HG02678 (cell line): ENCODE data around the gene TMTC1.

Source experiments
- ATAC-seq: cut with Tn5 transposase; IDR thresholded peaks from one replicate; pipeline ENCODE4 v1.9.1; 2021; ENCODE audit warnings: mild to moderate bottlenecking, moderate library complexity; ENCODE audit not compliant: unreplicated experiment

The TMTC1 gene

GRCh38 chr12:29713729-29714128 is 70.0 kb downstream of the TMTC1 start:
- no peak for ATAC-seq

DNA sequence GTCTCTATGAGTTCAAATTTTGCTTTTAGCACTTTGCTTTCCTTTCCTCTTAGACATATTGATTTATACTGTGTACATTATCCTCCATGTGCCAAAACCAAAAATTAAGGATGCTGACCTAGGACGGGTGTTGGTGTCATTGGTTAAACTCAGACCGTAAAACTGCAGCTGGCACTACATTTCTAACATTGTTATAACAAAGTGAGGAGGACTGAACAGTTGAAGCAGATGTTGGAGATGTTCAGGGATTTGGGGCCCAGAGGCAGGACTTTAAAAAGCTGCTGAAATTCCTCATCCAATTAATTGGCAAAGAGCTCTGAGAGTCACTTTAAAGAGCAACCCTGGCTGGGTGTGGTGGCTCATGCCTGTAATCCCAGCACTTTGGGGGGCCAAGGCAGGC is 72.4 kb downstream of the TMTC1 start:
- no peak for ATAC-seq

DNA sequence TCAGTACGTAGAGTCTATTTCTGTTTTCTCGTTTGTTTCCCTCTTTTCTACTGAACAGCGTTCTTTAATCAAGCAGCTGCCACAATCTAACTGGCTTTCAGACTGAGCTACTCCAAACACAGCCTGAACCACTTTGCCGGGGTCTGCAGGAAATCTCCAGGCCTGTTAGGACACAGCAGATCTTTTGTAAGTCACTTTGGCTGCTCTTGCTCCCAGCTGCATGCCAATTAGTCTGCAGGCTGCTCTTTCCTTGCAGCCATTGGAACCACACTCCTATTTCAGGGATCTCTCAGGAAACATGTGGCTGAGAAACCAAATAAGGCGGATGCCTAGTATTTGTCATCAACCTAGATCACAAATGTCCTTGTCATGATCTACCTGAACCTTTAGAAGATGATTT is 73.6 kb downstream of the TMTC1 start:
- ATAC-seq, result no peak

DNA sequence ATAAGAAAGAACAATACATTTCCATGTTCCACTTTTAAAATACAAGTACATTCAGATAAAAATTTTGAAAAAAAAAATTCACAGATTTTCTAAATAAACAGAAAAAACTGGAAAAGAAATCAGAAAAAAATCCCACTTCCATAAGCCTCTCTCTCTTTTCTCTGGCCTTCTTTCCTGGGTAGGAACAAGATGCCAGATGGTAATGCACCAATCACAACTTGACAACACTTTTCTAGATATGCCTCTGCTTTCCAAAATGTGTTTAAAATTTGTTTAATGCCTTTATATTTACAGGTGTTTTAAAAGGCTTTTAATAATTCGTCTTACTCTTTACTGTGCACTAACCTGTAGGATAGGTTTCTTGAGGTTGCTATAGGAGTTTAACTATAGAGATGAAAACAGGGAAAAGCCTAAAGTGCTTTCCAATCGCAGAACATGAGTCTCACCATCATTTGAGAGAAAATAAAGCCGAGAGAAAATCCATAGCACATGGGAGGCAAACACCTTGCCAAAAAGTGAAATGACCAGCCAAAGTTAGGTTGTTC is 74.2 kb downstream of the TMTC1 start:
- ATAC-seq, result no peak

DNA sequence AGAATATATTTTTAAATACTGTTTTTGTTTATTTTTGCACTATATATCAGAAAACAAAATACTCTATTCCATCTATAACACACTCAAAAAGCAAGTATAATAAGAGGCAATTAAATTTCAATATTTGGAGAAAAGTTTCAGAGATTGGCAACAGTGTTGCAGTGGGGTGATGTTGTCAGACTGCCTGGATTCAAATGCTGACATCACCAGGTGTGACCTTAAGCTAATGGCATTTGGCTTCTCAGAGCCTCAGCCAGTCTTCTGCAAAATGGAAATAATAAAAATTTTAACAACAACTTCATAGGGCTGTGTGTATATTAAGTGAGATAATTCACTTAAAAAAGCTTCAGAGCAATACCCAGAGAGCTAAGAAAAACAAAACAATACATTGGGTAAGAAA is 74.7 kb downstream of the TMTC1 start:
- ATAC-seq, result no peak

- ATAC-seq, result no peak
These were observed 75.9 kb downstream of the TMTC1 start for GRCh38 chr12:29707846-29708245.

- ATAC-seq, result no peak
These were observed 77.4 kb downstream of the TMTC1 start for GRCh38 chr12:29706311-29706710.

- no peak for ATAC-seq
These were observed 80.2 kb downstream of the TMTC1 start for GRCh38 chr12:29703528-29703927.

- no peak for ATAC-seq
These were observed 80.8 kb downstream of the TMTC1 start for GRCh38 chr12:29702972-29703371.

GRCh38 chr12:29702222-29702621 is 81.5 kb downstream of the TMTC1 start:
- no peak for ATAC-seq

DNA sequence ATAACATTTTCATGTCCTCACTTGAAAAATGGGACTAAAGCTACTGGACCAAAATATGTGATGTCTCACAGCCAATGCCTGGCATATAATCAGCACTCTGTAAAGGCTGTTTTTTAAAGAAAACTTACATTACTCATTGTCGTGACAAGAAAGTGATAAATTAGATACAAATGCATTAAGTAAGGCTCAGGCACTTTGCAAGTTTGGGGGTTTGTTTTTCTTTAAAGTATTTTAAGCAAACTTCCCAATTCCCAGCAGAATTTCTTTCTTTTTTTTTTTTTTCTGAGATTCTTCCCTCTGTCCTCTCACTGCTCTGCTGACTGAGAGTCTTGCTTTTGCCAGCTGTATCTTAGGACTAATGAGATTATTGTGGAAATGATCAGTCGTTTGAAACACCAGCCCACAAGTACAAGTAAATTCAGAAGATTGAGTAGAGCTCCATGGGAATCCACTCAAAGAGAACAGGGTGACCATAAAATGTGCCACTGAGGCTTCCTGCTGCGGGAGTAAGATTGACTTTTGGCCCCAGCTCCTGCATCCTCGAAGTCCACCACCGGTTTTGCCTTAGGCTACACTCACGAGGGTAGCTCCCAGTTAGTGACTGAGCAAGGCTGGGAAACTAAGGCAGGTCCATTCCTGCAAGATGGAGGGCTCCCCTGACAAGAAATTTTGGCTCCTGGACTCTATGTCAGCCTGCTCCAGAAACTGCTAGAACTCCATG is 82.8 kb downstream of the TMTC1 start:
- no peak for ATAC-seq

DNA sequence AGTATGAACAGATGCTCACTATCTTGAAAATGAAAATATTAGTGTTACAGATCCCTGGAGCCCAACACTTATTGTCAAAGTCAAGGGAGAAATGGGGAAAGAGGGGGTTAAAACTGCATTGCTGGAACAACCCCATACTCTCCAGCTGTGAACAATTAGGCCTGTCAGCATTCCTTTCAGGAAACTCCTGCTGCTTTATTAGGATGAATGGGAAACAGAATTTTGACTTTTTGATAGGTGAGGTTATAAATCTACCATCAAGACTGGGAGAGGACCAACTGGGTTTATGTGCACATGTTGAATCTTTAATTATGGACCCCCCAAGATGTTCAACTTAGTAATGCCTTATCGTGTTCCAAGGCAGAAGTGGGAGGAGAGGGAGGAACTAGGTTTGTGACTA is 85.0 kb downstream of the TMTC1 start:
- no peak for ATAC-seq

DNA sequence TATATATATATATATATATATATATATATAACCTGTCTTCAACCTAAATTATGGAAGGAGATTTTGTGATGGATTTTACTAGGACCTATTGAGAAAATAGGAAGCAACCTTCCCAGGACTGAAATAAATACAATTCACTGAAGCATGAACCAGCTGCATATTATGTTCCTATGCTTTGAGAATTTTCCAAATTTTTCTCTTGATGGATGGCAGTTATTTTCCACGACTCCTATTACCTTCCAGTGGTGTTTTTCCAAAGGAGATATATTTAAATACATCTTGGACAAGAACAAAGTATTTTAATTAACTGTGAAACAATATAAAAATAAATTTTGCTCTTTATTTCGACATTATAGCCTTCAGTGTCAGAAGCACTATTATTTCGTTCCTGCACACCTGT is 87.9 kb downstream of the TMTC1 start:
- no peak for ATAC-seq

DNA sequence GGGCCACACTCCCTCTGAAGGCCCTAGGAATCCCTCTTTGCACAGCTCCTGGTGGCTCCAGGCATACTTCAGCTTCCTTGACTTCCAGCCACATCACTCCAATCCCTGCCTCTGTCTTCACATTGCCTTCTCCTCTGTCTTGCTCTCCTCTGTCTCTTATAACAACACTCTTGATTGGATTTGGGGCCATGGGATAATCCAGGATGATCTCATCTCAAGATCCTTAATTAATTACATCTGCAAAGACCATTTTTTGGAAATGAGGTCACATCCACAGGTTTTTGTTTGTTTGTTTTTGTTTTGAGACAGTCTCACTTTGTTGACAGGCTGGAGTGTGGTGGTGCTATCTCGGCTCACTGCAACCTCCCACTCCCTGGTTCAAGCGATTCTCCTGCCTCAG is 88.7 kb downstream of the TMTC1 start:
- ATAC-seq, result no peak

DNA sequence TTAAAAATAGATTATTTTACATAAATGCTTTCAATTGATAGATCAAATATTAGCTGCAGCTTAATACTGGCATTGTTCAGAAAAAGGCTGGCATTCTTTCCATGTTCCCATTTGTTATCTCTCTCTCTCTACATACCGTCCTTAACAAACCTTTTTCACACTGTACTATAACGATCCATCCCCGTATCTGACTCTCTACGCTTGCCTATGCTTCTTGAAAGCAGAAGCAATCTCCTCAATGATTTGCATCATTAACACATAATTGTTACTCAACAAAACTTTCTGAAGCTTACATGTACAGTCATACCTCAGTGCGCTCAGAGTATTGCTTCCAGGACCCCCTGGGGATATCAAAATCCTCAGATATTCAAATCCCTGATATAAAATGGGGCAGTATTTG is 89.7 kb downstream of the TMTC1 start:
- no peak for ATAC-seq

DNA sequence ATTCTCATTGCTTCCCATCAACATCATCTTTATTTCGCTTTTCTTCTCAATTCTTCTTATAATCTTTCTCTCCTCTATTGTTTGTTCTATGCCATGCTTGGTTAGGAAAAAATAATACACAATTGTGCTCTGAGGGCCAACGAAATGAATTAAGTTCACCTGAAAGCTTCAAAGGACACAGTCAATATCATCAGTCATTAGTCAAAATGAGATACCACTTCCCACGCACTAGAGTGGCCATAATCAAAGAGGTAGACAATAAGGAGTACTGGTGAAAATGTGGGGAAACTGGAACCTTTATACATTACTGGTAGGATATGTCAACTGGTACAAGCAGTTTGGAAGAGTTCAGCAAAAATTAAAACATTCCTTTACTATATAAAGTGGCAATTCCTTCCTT is 91.5 kb downstream of the TMTC1 start:
- ATAC-seq, result no peak

DNA sequence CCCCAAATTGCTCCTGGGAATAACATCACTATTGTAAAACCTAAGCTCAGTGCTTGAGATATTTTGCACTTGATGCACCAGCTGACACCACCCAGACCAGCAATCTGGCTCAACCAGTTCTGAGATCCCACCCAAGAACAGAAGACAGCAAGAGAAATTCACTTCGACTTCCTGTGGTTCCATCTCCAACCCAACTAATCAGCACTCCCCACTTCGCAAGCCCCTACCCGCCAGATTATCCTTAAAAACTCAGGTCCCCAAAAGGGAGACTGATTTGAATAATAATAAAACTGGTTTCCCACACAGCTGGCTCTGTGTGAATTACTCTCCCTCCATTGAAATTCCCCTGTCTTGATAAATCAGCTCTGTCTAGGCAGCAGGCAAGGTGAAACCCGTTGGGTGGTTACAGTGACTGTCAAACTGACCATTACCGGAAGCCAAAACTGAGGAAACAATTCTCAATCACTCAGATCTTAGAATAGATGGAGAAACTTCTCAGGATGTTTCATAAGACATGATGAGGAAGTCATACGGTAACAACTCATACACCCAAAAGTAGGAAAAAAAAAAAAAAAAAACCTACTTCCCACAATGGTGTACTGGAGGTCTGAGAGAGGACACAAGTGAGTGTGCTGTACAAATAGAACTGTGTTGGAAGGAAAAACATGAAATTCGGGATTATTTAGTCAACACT is 92.4 kb downstream of the TMTC1 start:
- ATAC-seq, result no peak

DNA sequence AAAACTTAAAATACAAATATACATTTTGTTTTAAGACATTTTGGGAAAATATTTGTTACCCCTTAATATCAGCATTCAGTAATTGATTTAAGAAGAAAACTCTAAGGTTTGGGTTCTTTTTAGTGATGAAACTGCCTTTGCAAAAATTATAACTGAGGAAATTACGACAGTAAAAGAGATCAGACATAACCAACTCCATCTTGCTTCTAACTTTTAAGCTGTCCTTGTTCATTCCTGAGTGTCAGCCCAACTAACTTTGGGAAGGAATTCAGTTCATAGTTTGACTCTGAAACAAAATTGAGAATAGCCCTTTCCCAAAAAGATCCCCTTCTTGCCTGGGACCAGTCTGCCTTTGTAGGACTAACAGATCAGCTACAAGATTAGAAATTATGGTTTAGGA is 93.0 kb downstream of the TMTC1 start:
- ATAC-seq, result no peak

GRCh38 chr12:29688914-29689313 is 94.8 kb downstream of the TMTC1 start:
- ATAC-seq, result no peak

- no peak for ATAC-seq
These were observed 101.7 kb downstream of the TMTC1 start for GRCh38 chr12:29682088-29682487.

GRCh38 chr12:29681370-29681769 is 102.4 kb downstream of the TMTC1 start:
- ATAC-seq, result no peak

DNA sequence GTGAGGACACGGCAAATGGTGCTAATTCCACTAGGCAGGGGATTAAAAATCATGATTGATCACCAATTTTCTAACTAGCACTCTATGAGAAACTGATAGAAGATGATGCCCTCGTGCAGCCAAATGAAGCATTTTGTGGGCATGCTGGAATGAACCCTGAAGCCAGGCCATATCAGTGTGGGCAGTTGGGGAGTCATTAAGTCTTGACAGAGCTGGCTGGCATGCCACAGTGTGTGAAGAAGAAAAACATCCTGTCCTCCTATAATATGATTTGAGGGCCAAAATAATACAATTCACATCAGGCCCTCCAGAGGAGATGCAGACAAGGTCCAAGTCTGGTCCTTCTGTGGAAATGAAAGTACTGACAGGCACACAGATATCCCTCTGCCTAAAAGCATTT is 107.1 kb downstream of the TMTC1 start:
- no peak for ATAC-seq
